Measurements from ENCODE around the gene EVI5.
"Not testable (repeated sequence)": the region's sequence is repeated elsewhere in the genome, so short reads cannot be mapped to it uniquely, and the experiment has no call there.

DNA sequence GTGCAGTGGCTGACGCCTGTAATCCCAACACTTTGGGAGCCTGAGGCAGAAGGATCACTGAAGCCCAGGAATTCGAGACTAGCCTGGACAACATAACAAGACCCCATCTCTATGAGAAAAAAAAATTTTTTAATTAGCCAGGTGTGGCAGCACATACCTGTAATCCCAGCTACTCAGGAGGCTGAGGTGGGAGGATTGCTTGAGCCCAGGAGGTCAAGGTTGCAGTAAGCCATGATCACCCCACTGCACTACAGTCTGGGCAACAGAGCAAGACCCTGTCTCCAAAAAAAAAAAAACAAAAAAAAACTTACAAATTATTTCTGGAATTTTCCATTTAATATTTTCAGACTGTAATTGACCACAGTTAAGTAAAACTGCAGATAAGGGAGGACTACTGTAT lies 11.2 kb downstream of the EVI5 start:
- not testable (repeated sequence) for TF ChIP-seq CTCF (IDR thresholded peaks at IDR 0.05; ENCODE audit: low read depth, low read length); EZH2phosphoT487 (IDR thresholded peaks at IDR 0.05; ENCODE audit: low read depth)

All from OCI-LY3 (cell line).